Mucosa of rectum (tissue), 2 donors: ENCODE measurements around the gene SUN3.
A peak's percentile ranks its signal among the peaks of the same experiment; 100 is the strongest.

Experiments
- H3K27ac ChIP-seq, 2 donors: one replicate each; pipeline ENCODE4 v1.7.0; 2013; ENCODE audit warnings: inconsistent platforms in 2 of 2, low read depth in 2 of 2, low read length in 2 of 2
- H3K27me3 ChIP-seq, 2 donors: one replicate each; pipeline ENCODE4 v1.7.0; 2013; ENCODE audit warnings: low read length in 2 of 2; ENCODE audit not compliant: control insufficient read depth in 2 of 2, insufficient read depth in 2 of 2
- H3K36me3 ChIP-seq, 2 donors: one replicate each; pipeline ENCODE4 v1.7.0; 2013; ENCODE audit warnings: low read length in 2 of 2; ENCODE audit not compliant: control insufficient read depth in 2 of 2, insufficient read depth in 2 of 2
- H3K4me1 ChIP-seq, 2 donors: one replicate each; pipeline ENCODE4 v1.7.0; 2013; ENCODE audit warnings: low read length in 2 of 2, mild to moderate bottlenecking in 1 of 2; ENCODE audit not compliant: control insufficient read depth in 2 of 2, insufficient read depth in 2 of 2
- H3K4me3 ChIP-seq, 2 donors: one replicate each; pipeline ENCODE4 v1.7.0; 2013; ENCODE audit warnings: low read length in 2 of 2
- H3K9ac ChIP-seq, 2 donors: one replicate each; pipeline ENCODE4 v1.7.0; 2013; ENCODE audit warnings: low read length in 2 of 2, low read depth in 1 of 2, mild to moderate bottlenecking in 1 of 2
- H3K9me3 ChIP-seq, 2 donors: one replicate each; pipeline ENCODE4 v1.7.0; 2013; ENCODE audit warnings: low read length in 2 of 2; ENCODE audit not compliant: control insufficient read depth in 2 of 2
- donor health status: healthy.
- donor health status: Normal muscosa, but diverticular disease.

The SUN3 gene

GRCh38 chr7:48048113-48048512 is 19.2 kb upstream of the SUN3 start:
- Histone ChIP-seq H3K27me3 (no peaks in the 10 kb centered on the region), H3K36me3 (no peaks in the 10 kb centered on the region), H3K27ac (no peak overlapping the region), H3K9ac (no peak overlapping the region), H3K4me3 (no peak overlapping the region), H3K9me3 (no peaks in the 10 kb centered on the region), H3K4me1 (no peaks in the 10 kb centered on the region)

GRCh38 chr7:48046458-48046857 is 17.6 kb upstream of the SUN3 start:
- Histone ChIP-seq H3K9ac (no peak overlapping the region), H3K4me1 (no peaks in the 10 kb centered on the region), H3K36me3 (no peaks in the 10 kb centered on the region), H3K27ac (no peak overlapping the region), H3K4me3 (no peak overlapping the region), H3K27me3 (no peaks in the 10 kb centered on the region), H3K9me3 (no peaks in the 10 kb centered on the region)

DNA sequence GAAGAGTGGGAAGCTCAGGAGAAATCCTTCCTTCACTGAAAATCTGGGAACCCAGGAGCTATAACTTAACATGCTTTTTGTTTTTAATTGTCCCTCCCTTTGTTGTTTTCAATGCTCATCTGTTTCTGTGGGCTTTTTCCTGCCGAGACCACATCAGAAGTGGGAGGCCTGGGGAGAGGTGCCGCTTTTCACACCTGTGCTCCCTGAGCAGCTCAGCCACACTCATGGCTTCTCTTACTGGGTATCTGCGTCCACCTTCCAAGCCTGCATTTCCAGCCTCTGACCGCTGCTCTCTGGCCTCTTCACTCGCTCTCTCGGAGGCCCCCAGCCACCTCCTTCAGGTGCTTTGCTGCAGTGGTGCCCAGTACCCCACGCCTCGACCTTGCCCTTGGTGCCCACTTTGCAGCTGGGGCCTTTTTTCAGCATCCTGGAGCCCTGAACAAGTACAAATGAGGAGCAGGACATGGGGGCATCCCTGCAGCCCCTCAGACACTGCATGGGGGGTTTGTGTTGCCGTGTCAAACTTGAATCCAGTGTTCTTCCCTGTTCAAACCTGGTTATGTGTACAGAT is 16.4 kb upstream of the SUN3 start:
- Histone ChIP-seq H3K27ac (no peak overlapping the region), H3K27me3 (no peaks in the 10 kb centered on the region), H3K9ac (no peak overlapping the region), H3K4me1 (no peaks in the 10 kb centered on the region), H3K36me3 (no peaks in the 10 kb centered on the region), H3K4me3 (no peak overlapping the region), H3K9me3 (no peaks in the 10 kb centered on the region)

DNA sequence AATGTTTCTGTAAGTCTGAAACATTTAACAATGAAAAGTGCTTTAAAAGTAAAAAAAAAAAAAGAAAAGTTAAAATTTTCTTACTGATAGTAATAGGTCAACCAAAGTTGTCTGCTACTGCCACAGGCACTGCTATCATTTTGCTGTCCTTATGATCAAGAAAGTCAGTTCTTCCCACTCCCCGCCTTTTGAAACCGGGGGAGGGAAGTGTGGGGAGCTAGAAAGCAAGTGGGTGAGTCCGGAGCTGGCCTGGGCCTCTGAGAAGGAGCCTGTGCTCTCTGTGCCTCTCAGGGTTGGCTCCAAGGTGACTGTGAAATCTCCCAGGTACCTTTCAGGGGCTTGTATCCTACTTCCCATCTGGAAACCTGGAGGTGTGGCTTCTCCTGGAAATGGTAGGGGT is 13.7 kb upstream of the SUN3 start:
- Histone ChIP-seq H3K27ac (no peak overlapping the region), H3K36me3 (no peaks in the 10 kb centered on the region), H3K27me3 (no peaks in the 10 kb centered on the region), H3K9me3 (no peaks in the 10 kb centered on the region), H3K9ac (no peak overlapping the region), H3K4me1 (no peaks in the 10 kb centered on the region), H3K4me3 (no peak overlapping the region)

DNA sequence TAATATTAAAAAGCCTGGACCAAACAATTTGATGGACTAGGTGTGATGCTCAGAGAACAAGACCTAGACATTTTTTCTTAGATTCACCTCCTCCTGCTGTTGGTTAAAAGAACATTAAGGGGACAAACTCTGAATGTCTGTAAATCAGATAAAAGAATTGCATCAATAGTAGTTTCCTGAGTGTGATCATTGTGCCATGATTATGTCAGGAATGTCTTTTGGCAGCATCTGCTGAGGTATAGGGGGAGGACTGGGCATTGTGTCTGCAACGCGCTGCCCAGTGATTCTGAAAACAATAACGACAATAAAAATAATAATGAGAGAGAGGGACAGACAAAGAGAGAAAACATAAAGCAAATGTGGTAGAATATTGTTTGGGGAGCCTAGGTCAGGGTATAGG is 13.3 kb upstream of the SUN3 start:
- H3K4me3 ChIP-seq, result no peak overlapping the region
- no peak overlapping the region for H3K9ac ChIP-seq
- H3K27me3 ChIP-seq, result peaks cover 0 to under 1% of the 10 kb centered on the region in 2 donors
- no peaks in the 10 kb centered on the region for H3K36me3 ChIP-seq
- no peaks in the 10 kb centered on the region for H3K4me1 ChIP-seq
- H3K27ac ChIP-seq, result no peak overlapping the region
- H3K9me3 ChIP-seq, result no peaks in the 10 kb centered on the region

- Histone ChIP-seq H3K9ac (no peak overlapping the region), H3K27ac (no peak overlapping the region), H3K27me3 (peaks cover 2 to 6% of the 10 kb centered on the region in 2 donors), H3K4me3 (no peak overlapping the region), H3K4me1 (no peaks in the 10 kb centered on the region), H3K9me3 (no peaks in the 10 kb centered on the region), H3K36me3 (no peaks in the 10 kb centered on the region)
These were observed 12.7 kb upstream of the SUN3 start for GRCh38 chr7:48041653-48041970.

DNA sequence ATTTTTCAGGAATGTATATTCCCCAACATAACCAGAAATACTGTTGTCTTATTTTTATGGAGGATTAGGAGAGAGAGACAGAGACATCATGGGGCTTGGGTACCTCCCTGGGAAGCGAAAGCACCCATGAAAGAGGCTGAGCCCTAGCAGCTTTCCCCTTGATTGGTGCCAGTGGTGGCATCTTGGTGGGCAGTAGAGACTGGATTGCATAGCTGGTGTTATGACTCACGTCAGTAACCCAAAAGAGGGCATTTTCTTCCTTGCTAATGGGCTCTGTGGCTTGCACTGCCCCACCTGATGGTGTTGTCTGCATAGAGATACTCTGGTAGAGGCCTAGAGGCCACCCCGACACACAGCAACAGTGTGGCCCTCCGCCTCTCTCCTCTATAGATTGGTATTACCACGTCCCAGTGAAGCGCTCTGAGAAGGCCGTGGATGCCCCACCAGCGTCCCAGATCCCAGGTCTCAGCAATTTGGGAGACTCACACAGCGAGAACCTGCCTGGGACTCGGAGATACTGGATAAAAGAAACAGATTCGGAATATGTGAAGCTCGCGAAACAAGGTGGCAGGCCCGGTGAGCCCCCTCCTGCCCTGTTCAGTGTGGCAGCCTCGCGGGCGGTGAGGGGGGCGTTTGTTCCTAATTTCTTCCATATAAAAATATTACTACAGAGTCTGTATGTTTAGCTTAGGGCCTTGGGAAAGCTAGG is 12.2 kb upstream of the SUN3 start:
- Histone ChIP-seq H3K36me3 (no peaks in the 10 kb centered on the region), H3K27me3 (peaks cover 7 to 10% of the 10 kb centered on the region in 2 donors), H3K9ac (no peak overlapping the region), H3K4me3 (no peak overlapping the region), H3K27ac (no peak overlapping the region), H3K9me3 (no peaks in the 10 kb centered on the region), H3K4me1 (peaks cover 1 to 2% of the 10 kb centered on the region in 2 donors)

GRCh38 chr7:48038815-48039506 is 10.1 kb upstream of the SUN3 start:
- Histone ChIP-seq H3K27ac (no peak overlapping the region), H3K36me3 (no peaks in the 10 kb centered on the region), H3K4me1 (peaks cover 8 to 9% of the 10 kb centered on the region in 2 donors), H3K9me3 (no peaks in the 10 kb centered on the region), H3K27me3 (peaks cover 13 to 17% of the 10 kb centered on the region in 2 donors), H3K9ac (no peak overlapping the region), H3K4me3 (no peak overlapping the region)

GRCh38 chr7:48035967-48036478 is 7.1 kb upstream of the SUN3 start:
- Histone ChIP-seq H3K27ac (no peak overlapping the region), H3K4me1 (peaks cover 8 to 9% of the 10 kb centered on the region in 2 donors), H3K9ac (no peak overlapping the region), H3K36me3 (no peaks in the 10 kb centered on the region), H3K9me3 (no peaks in the 10 kb centered on the region), H3K4me3 (peak overlapping the region; percentile 62 to 70), H3K27me3 (peaks cover 13 to 17% of the 10 kb centered on the region in 2 donors)

- no peak within 1 kb of the TSS for H3K27ac ChIP-seq
- H3K4me3 ChIP-seq, result peak within 1 kb of the TSS; percentile 62 to 70
- H3K27me3 ChIP-seq, result peaks cover 13 to 17% of the 10 kb centered on the region in 2 donors
- no peaks in the 10 kb centered on the region for H3K9me3 ChIP-seq
- H3K9ac ChIP-seq, result no peak within 1 kb of the TSS
- H3K4me1 ChIP-seq, result peaks cover 8 to 9% of the 10 kb centered on the region in 2 donors
- no peaks in the 10 kb centered on the region for H3K36me3 ChIP-seq
These were observed 6.5 kb upstream of the SUN3 start, which contains the start of gene C7orf57 for GRCh38 chr7:48035301-48035966. TSS of gene C7orf57 (plus strand) at chr7:48035543. CDS start at chr7:48036309, 766 bp downstream.
